T-helper 22 cell (primary cell): ENCODE results near the gene TBCE.
"Not testable (repeated sequence)": the region's sequence is repeated elsewhere in the genome, so short reads cannot be mapped to it uniquely, and the experiment has no call there.

ENCODE experiments used
- DNase-seq: peaks from one replicate; pipeline ENCODE4 v3.0.0-alpha.2; 2020; ENCODE audit warnings: low read depth

The TBCE gene

GRCh38 chr1:235351898-235352297, 15.3 kb upstream of the TBCE start:
- DNase-seq: no peak

- DNase-seq: no peak
These were observed 9.5 kb upstream of the TBCE start for GRCh38 chr1:235357485-235358373.

- no peak for DNase-seq
These were observed 8.3 kb upstream of the TBCE start for GRCh38 chr1:235358899-235359298.

GRCh38 chr1:235364189-235364588, 3.0 kb upstream of the TBCE start:
- not testable (repeated sequence) for DNase-seq

GRCh38 chr1:235366286-235366685, 941 bp upstream of the TBCE start:
- no peak for DNase-seq

- no peak for DNase-seq
These were observed 1.2 kb downstream of the TBCE start for GRCh38 chr1:235368428-235368827.

GRCh38 chr1:235369802-235370201, 2.6 kb downstream of the TBCE start:
- DNase-seq: no peak

- no peak for DNase-seq
These were observed 8.8 kb downstream of the TBCE start for GRCh38 chr1:235375919-235376605.

GRCh38 chr1:235378134-235378735, 11.0 kb downstream of the TBCE start:
- DNase-seq: not testable (repeated sequence)

- not testable (repeated sequence) for DNase-seq
These were observed 14.9 kb downstream of the TBCE start for GRCh38 chr1:235381955-235382739.

- DNase-seq: not testable (repeated sequence)
These were observed 18.4 kb downstream of the TBCE start for GRCh38 chr1:235385633-235386032.

GRCh38 chr1:235391874-235392273, 24.6 kb downstream of the TBCE start:
- DNase-seq: no peak

- DNase-seq: no peak
These were observed 30.5 kb downstream of the TBCE start for GRCh38 chr1:235397733-235398132.

GRCh38 chr1:235399661-235400060, 32.4 kb downstream of the TBCE start:
- DNase-seq: no peak

GRCh38 chr1:235401251-235401650, 34.0 kb downstream of the TBCE start:
- no peak for DNase-seq

- DNase-seq: no peak
These were observed 35.4 kb downstream of the TBCE start for GRCh38 chr1:235402457-235403200.

GRCh38 chr1:235403593-235403992, 36.4 kb downstream of the TBCE start:
- DNase-seq: no peak

GRCh38 chr1:235404190-235404589, 37.0 kb downstream of the TBCE start:
- no peak for DNase-seq

GRCh38 chr1:235407419-235407818, 40.2 kb downstream of the TBCE start:
- no peak for DNase-seq

- DNase-seq: no peak
These were observed 41.3 kb downstream of the TBCE start for GRCh38 chr1:235408503-235408960.
